Neural cell (in vitro differentiated cells): ENCODE measurements around the gene CXCL5. TPM values are rescaled to one million over a fixed set of nuclear protein-coding genes. Genes with fewer than 3 reads are reported as not detected.

Experiments
- H2AFZ ChIP-seq: fragments of 200-600, 300-800 bp; sonication (generic), shearing (Covaris generic); 2 replicates; pipeline ENCODE4 v1.6.0; 2014; ENCODE audit warnings: low read depth, mild to moderate bottlenecking, antibody characterized with exemption, low read length, moderate library complexity
- H3F3A ChIP-seq: fragments of 200-600 bp; shearing (Covaris generic); 2 replicates; pipeline ENCODE4 v1.6.1; 2016; ENCODE audit warnings: mild to moderate bottlenecking, moderate library complexity, mixed read lengths, antibody characterized with exemption, low read length; ENCODE audit not compliant: insufficient read depth, poor library complexity, severe bottlenecking
- H3K27ac ChIP-seq: fragments of 200-600, 300-800 bp; sonication (generic), shearing (Covaris generic); 2 replicates; pipeline ENCODE4 v1.5.1; 2014; ENCODE audit warnings: mild to moderate bottlenecking, low read length, moderate library complexity
- H3K27me3 ChIP-seq: fragments of 300-800, 200-600 bp; sonication (generic), shearing (Covaris generic); 2 replicates; pipeline ENCODE4 v1.6.0; 2014; ENCODE audit warnings: mild to moderate bottlenecking, low read depth, low read length, moderate library complexity; ENCODE audit not compliant: insufficient read depth
- H3K36me3 ChIP-seq: fragments of 300-800, 200-600 bp; sonication (generic), shearing (Covaris generic); 2 replicates; pipeline ENCODE4 v1.5.1; 2014; ENCODE audit warnings: mild to moderate bottlenecking, antibody characterized with exemption, low read length, moderate library complexity; ENCODE audit not compliant: insufficient read depth
- H3K4me2 ChIP-seq: fragments of 300-800, 200-600 bp; sonication (generic), shearing (Covaris generic); 2 replicates; pipeline ENCODE4 v1.6.0; 2014; ENCODE audit warnings: mild to moderate bottlenecking, low read length
- H3K4me3 ChIP-seq: fragments of 300-800, 200-600 bp; sonication (generic), shearing (Covaris generic); 2 replicates; pipeline ENCODE4 v1.5.1; 2014; ENCODE audit warnings: mild to moderate bottlenecking, low read length, moderate library complexity
- H3K79me2 ChIP-seq: fragments of 200-600 bp; shearing (Covaris generic); replicated peaks from 2 replicates; pipeline ENCODE4 v1.6.0; 2014; ENCODE audit warnings: mild to moderate bottlenecking, low read length, moderate library complexity; ENCODE audit not compliant: insufficient read depth
- H3K9ac ChIP-seq: fragments of 300-800, 200-600 bp; sonication (generic), shearing (Covaris generic); 2 replicates; pipeline ENCODE4 v1.6.1; 2016; ENCODE audit warnings: mild to moderate bottlenecking, low read length, mixed read lengths
- H3K9me2 ChIP-seq: fragments of 200-600 bp; shearing (Covaris generic); 2 replicates; pipeline ENCODE4 v1.6.1; 2016; ENCODE audit warnings: mild to moderate bottlenecking, low read length, mixed read lengths; ENCODE audit not compliant: insufficient read depth
- H3K9me3 ChIP-seq: fragments of 200-600, 300-800 bp; sonication (generic), shearing (Covaris generic); 2 replicates; pipeline ENCODE4 v1.6.1; 2016; ENCODE audit warnings: mild to moderate bottlenecking, mixed run types, low read length, moderate library complexity, mixed read lengths
- H4K20me1 ChIP-seq: fragments of 200-600 bp; shearing (Covaris generic); 2 replicates; pipeline ENCODE4 v1.6.1; 2016; ENCODE audit warnings: mild to moderate bottlenecking, mixed run types; ENCODE audit not compliant: insufficient read depth
- EP300 ChIP-seq: fragments of 450-650 bp; conservative IDR thresholded peaks from 2 replicates; pipeline ENCODE4 v1.6.1; 2014; ENCODE audit warnings: antibody characterized with exemption, mild to moderate bottlenecking, moderate library complexity; ENCODE audit not compliant: poor library complexity, severe bottlenecking
- EZH2 ChIP-seq: fragments of 200-600, 300-800 bp; shearing (Covaris generic), sonication (generic); IDR thresholded peaks from 2 replicates; pipeline ENCODE4 v1.6.1; 2014; ENCODE audit warnings: antibody characterized with exemption, low read length, borderline replicate concordance, mild to moderate bottlenecking; ENCODE audit not compliant: insufficient read depth, poor library complexity, severe bottlenecking
- MXI1 ChIP-seq: fragments of 450-650 bp; conservative IDR thresholded peaks from 2 replicates; pipeline ENCODE4 v1.6.1; 2014; ENCODE audit warnings: antibody characterized with exemption, mild to moderate bottlenecking; ENCODE audit not compliant: poor library complexity, severe bottlenecking
- POLR2AphosphoS5 ChIP-seq: IDR thresholded peaks from 2 replicates; pipeline ENCODE4 v1.6.1; 2012
- RAD21 ChIP-seq: fragments of 450-650 bp; conservative IDR thresholded peaks from 2 replicates; pipeline ENCODE4 v1.6.1; 2014; ENCODE audit warnings: antibody characterized with exemption, mild to moderate bottlenecking, moderate library complexity
- SMC3 ChIP-seq: fragments of 450-650 bp; conservative IDR thresholded peaks from 2 replicates; pipeline ENCODE4 v1.6.1; 2014; ENCODE audit warnings: antibody characterized with exemption, mild to moderate bottlenecking, moderate library complexity; ENCODE audit not compliant: poor library complexity
- TAF1 ChIP-seq: IDR thresholded peaks from 2 replicates; pipeline ENCODE4 v1.6.1; 2012; ENCODE audit warnings: low read depth
- polyA plus RNA-seq: library from polyadenylated mRNA; depleted of rRNA; stranded (reverse); fragments of >200 nt; gene quantifications from 2 replicates; pipeline ENCODE4 v1.2.3, GENCODE V29; 2014
- TF ChIP-seq, protein P1 (sequence below): IDR thresholded peaks from 2 replicates; pipeline ENCODE4 v1.6.1; 2012; ENCODE audit warnings: borderline replicate concordance
- TF ChIP-seq, protein P2 (sequence below): fragments of 450-650 bp; IDR thresholded peaks from 2 replicates; pipeline ENCODE4 v1.5.1; 2014; ENCODE audit warnings: antibody characterized with exemption, mild to moderate bottlenecking, moderate library complexity; ENCODE audit not compliant: poor library complexity, severe bottlenecking

The CXCL5 gene
- polyA plus RNA-seq, 1 donor from 2014 or later = not detected

GRCh38 chr4:73989031-73989430 lies 9.4 kb downstream of the CXCL5 start:
- H3K9me2 ChIP-seq = no peaks in the 10 kb centered on the region
- H3K9me3 ChIP-seq = no peaks in the 10 kb centered on the region
- no peak overlapping the region for H3K27ac ChIP-seq
- H3K4me2 ChIP-seq = no peak overlapping the region
- no peaks in the 10 kb centered on the region for H3K79me2 ChIP-seq
- H3K4me3 ChIP-seq = no peak overlapping the region
- no peaks in the 10 kb centered on the region for H3K36me3 ChIP-seq
- no peaks in the 10 kb centered on the region for H3K27me3 ChIP-seq
- TF ChIP-seq MXI1 = no peak
- no peak for TF ChIP-seq EP300
- TF ChIP-seq, protein P1, sequence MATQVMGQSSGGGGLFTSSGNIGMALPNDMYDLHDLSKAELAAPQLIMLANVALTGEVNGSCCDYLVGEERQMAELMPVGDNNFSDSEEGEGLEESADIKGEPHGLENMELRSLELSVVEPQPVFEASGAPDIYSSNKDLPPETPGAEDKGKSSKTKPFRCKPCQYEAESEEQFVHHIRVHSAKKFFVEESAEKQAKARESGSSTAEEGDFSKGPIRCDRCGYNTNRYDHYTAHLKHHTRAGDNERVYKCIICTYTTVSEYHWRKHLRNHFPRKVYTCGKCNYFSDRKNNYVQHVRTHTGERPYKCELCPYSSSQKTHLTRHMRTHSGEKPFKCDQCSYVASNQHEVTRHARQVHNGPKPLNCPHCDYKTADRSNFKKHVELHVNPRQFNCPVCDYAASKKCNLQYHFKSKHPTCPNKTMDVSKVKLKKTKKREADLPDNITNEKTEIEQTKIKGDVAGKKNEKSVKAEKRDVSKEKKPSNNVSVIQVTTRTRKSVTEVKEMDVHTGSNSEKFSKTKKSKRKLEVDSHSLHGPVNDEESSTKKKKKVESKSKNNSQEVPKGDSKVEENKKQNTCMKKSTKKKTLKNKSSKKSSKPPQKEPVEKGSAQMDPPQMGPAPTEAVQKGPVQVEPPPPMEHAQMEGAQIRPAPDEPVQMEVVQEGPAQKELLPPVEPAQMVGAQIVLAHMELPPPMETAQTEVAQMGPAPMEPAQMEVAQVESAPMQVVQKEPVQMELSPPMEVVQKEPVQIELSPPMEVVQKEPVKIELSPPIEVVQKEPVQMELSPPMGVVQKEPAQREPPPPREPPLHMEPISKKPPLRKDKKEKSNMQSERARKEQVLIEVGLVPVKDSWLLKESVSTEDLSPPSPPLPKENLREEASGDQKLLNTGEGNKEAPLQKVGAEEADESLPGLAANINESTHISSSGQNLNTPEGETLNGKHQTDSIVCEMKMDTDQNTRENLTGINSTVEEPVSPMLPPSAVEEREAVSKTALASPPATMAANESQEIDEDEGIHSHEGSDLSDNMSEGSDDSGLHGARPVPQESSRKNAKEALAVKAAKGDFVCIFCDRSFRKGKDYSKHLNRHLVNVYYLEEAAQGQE = no peak
- no peak for TF ChIP-seq POLR2AphosphoS5
- no peak for TF ChIP-seq TAF1
- TF ChIP-seq EZH2 = no peak
- H4K20me1 ChIP-seq = no peaks in the 10 kb centered on the region
- H3K9ac ChIP-seq = no peak overlapping the region
- no peaks in the 10 kb centered on the region for H3F3A ChIP-seq
- H2AFZ ChIP-seq = no peak overlapping the region

DNA sequence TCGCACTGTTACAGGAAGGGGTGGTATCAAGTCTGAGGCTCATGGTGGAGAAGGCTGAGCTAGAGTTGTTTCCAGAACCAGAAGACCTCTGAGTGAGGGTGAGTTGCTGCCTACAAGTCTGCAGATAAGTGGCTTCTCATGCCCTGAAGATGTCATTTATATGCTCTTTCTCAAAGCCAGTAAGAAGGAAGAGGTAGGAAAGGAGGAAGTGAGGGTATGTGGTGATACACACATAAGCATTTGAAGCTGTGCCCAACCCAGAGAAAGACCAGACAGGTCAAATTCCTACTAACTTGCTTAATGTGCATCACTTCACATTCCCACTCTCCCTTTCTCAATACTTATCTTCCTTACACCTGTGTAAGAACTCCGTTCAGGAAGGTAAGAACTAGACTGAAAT lies 10.4 kb downstream of the CXCL5 start, which contains the start of gene PPBP:
TSS of gene PPBP (minus strand) at position 130 of the 400 bp plus-strand sequence. CDS start at position 43, 87 bp downstream.
- no peak within 1 kb of the TSS for H3K4me3 ChIP-seq
- no peaks in the 10 kb centered on the region for H3K9me3 ChIP-seq
- H3F3A ChIP-seq = no peaks in the 10 kb centered on the region
- no peaks in the 10 kb centered on the region for H3K9me2 ChIP-seq
- TF ChIP-seq, protein P2, sequence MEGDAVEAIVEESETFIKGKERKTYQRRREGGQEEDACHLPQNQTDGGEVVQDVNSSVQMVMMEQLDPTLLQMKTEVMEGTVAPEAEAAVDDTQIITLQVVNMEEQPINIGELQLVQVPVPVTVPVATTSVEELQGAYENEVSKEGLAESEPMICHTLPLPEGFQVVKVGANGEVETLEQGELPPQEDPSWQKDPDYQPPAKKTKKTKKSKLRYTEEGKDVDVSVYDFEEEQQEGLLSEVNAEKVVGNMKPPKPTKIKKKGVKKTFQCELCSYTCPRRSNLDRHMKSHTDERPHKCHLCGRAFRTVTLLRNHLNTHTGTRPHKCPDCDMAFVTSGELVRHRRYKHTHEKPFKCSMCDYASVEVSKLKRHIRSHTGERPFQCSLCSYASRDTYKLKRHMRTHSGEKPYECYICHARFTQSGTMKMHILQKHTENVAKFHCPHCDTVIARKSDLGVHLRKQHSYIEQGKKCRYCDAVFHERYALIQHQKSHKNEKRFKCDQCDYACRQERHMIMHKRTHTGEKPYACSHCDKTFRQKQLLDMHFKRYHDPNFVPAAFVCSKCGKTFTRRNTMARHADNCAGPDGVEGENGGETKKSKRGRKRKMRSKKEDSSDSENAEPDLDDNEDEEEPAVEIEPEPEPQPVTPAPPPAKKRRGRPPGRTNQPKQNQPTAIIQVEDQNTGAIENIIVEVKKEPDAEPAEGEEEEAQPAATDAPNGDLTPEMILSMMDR = no peak
- no peak for TF ChIP-seq TAF1
- no peak for TF ChIP-seq EP300
- TF ChIP-seq RAD21 = no peak
- no peaks in the 10 kb centered on the region for H4K20me1 ChIP-seq
- H3K27ac ChIP-seq = no peak within 1 kb of the TSS
- H3K4me2 ChIP-seq = no peak within 1 kb of the TSS
- no peaks in the 10 kb centered on the region for H3K27me3 ChIP-seq
- no peak within 1 kb of the TSS for H3K9ac ChIP-seq
- H3K36me3 ChIP-seq = no peaks in the 10 kb centered on the region
- no peaks in the 10 kb centered on the region for H3K79me2 ChIP-seq
- no peak within 1 kb of the TSS for H2AFZ ChIP-seq

- Histone ChIP-seq H3F3A (no peaks in the 10 kb centered on the region), H4K20me1 (no peaks in the 10 kb centered on the region), H2AFZ (no peak overlapping the region), H3K9me3 (no peaks in the 10 kb centered on the region), H3K9me2 (no peaks in the 10 kb centered on the region), H3K9ac (no peak overlapping the region), H3K79me2 (no peaks in the 10 kb centered on the region), H3K4me3 (no peak overlapping the region), H3K27ac (no peak overlapping the region), H3K27me3 (no peaks in the 10 kb centered on the region), H3K36me3 (no peaks in the 10 kb centered on the region), H3K4me2 (no peak overlapping the region)
- TF ChIP-seq, protein P2 = no peak
- TF ChIP-seq, protein P1 = no peak
- no peak for TF ChIP-seq POLR2AphosphoS5
- TF ChIP-seq TAF1 = no peak
- no peak for TF ChIP-seq SMC3
- TF ChIP-seq EZH2 = no peak
- TF ChIP-seq MXI1 = no peak
- TF ChIP-seq EP300 = no peak
- TF ChIP-seq RAD21 = no peak
Observed at GRCh38 chr4:73985528-73985852, 13.0 kb downstream of the CXCL5 start.
